GF-D8 (cell line): ENCODE measurements around the gene MAP3K1.
"Not testable (repeated sequence)": the region's sequence is repeated elsewhere in the genome, so short reads cannot be mapped to it uniquely, and the experiment has no call there.

Experiments used
- DNase-seq: peaks from one replicate; lab custom pipeline; 2025; lab: John Stamatoyannopoulos, UW

MAP3K1 gene

GRCh38 chr5:56814963-56815657 is at the start of gene MAP3K1:
MAP3K1 (plus strand) TSS chr5:56815549; CDS start chr5:56815574, 25 bp downstream.
- no peak for DNase-seq

DNA sequence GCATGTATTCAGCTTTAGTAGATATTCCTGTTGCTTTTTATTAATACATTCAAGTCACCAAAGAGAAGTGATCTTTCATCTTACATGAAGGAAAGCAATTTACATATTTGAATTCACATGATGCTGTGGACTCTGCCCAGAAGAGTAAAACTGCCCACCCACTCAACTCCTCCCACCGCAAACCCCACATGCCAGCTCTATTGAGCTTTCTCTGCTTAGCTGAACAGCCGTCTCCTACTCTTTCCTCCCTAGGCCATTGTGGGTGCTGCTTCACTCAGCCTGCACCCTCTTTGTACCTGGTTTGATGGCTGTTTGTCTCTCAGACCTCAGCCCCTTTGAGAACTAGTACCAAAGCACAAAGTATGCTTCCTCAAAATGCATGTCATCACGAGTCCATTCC is 48.4 kb upstream of the MAP3K1 start:
- no peak for DNase-seq

GRCh38 chr5:56769875-56770604 is 45.3 kb upstream of the MAP3K1 start:
- DNase-seq, result no peak

DNA sequence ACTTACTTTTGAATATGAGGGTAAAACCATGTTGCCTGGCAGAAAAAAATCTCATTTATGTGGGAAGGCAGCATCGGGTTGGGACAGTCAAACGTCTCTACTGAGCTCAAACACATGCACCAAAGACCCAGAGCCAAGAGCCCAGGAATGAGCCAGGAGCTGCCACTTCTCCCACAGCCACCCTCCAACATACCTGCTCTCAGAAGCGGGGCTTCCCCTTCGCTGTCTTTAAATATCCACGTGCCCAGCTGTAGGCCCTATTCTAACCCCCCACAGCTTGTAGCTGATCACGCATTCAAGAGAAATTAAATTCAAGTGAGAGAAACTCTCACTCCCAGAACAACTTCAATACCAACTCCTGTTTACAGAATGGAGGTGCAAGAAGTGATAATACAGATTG is 42.6 kb upstream of the MAP3K1 start:
- DNase-seq, result no peak

DNA sequence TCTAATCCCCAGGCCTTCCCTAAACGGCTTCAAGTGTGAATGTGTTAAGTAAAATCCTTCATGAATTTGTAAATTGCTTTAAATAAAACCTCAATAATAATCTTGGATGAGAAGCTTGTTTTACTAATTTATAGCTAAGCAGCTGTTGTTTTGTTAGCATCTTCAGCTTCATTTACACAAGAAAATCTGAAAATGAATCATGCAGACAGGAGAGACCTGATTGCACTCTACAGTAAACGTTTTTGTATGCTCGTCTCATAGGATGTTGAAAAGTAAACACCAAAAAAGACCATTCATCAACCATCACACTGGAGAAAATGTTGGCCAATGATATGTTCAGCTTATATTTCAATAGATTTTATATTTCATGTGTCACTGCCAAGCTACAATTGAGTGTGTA is 40.4 kb upstream of the MAP3K1 start:
- no peak for DNase-seq

GRCh38 chr5:56776212-56776846 is 39.0 kb upstream of the MAP3K1 start:
- DNase-seq, result not testable (repeated sequence)

- no peak for DNase-seq
Observed at GRCh38 chr5:56783261-56783660, 32.1 kb upstream of the MAP3K1 start.

DNA sequence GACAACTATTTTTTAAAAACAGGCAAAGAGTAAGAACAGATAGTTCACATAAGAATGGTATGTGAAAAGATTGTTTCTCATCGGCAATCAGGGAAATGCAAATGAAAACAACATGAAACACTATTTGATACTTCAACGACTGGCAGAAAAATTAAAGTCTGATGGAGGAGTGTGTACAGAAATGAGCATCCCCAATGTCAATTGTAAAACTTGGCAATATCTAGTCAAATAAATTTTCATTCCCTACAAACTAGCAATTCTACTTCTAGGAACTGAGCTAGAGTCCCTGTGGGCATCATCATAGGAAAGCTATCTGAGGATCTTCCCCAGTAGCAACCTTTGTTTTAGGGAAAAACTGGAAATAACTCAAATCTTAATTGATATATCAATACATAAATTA is 29.0 kb upstream of the MAP3K1 start:
- no peak for DNase-seq

- no peak for DNase-seq
Observed at GRCh38 chr5:56791396-56791795, 24.0 kb upstream of the MAP3K1 start.

- DNase-seq, result no peak
Observed at GRCh38 chr5:56798521-56798920, 16.8 kb upstream of the MAP3K1 start.

DNA sequence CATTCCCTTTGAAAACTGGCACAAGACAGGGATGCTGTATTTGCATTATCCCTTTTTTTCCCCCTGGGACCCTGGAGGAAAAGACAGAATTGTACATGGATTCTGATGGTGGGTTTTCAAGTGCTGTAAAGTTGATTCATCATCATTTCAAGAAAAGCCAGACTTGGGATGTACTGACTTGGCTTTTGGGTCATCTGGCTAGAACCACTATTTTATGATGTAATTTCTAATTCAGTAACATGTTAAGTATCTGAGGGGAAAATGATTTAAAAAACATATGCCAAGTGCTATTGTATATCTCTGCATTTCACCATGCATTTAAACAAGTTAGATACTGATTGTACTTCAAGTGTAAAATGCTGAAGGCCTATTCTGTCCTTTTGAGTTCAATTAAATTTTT is 15.2 kb upstream of the MAP3K1 start:
- DNase-seq, result no peak

GRCh38 chr5:56801256-56801655 is 14.1 kb upstream of the MAP3K1 start:
- no peak for DNase-seq

DNA sequence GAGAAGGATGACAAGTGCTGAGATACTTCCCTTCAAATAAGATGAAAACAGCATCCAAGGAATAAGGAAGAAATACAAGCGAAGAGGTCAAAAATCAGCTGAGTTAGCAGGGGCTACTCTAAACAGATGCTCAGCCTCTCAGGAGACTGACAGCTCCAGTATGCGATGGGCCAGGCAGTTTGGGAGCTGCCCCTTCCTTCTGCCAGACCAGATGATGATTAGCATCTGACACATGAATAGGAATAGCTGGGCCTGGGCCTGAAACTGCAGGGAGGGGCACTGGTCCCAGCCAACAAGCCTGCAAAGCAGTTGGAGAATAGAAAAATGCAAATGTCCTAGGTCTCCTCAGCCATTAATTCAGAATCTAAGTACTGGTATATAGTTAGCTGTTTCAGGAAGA is 13.1 kb upstream of the MAP3K1 start:
- DNase-seq, result no peak

DNA sequence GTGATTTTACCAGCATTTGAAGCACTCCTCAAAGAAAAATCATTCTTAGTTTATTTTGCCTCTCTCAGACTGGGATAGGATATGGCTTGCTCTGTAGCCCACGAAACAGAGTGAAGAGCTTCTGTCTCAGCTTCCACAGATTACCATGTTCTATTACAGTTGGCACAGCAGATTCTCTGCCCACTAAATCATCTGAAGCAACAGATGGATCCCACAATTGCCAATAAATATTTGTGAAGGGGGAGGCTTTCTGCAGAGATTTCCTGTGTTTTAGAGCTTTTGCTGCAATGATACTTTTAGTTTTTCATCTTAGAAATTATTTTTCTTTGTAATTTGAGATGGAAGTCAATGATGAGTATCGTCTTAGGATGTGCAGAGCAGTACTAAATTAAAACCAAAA is 12.3 kb upstream of the MAP3K1 start:
- DNase-seq, result no peak

- DNase-seq, result no peak
Observed at GRCh38 chr5:56803894-56804293, 11.5 kb upstream of the MAP3K1 start.

- no peak for DNase-seq
Observed at GRCh38 chr5:56807679-56808078, 7.7 kb upstream of the MAP3K1 start.

DNA sequence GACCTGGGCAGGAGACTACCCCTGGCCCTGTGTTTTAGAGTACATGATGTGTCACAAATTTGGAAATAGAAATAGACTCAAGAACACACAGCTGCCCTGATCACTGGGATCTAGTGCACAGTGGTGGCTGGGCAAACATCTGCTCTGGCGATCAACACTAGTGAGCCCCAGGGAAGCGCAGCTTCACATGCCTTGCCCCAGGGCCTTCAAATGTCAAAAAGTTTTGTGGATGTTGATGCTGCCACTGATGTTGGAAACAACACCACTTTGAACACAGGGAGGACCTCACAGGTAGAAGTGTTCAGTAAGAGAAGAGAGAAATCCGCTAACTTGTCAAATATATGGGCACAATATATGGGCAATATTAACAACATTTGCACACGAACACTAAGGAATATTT is 7.1 kb upstream of the MAP3K1 start:
- no peak for DNase-seq

DNA sequence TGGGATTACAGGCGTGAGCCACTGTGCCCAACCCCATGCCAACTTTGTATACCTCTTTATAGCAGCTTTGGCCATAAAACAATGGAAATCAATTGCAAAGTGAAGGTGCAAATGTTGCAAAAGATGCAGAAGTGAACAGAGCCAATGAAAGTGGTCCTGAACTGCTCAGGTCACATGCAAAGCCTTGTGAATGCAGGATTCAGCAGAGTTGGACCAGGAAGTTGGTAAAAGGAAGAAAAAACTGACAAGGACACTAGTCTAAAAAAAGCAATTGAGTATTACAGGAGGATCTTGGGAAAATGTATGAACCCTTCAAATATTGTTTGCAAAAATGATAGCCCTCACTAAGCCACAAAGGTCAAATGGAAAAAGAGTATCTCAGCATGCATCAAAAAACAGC is 4.5 kb upstream of the MAP3K1 start:
- no peak for DNase-seq

GRCh38 chr5:56812110-56812509 is 3.2 kb upstream of the MAP3K1 start:
- peak; percentile 10 for DNase-seq

- DNase-seq, result no peak
Observed at GRCh38 chr5:56813302-56813701, 2.0 kb upstream of the MAP3K1 start.

GRCh38 chr5:56814361-56814962 is 887 bp upstream of the MAP3K1 start:
- no peak for DNase-seq

- DNase-seq, result no peak
Observed at GRCh38 chr5:56815658-56816545, 553 bp downstream of the MAP3K1 start.
